OCI-M2 (cell line): Measurements from ENCODE around the gene MFSD6.
"Not testable (repeated sequence)": the region's sequence is repeated elsewhere in the genome, so short reads cannot be mapped to it uniquely, and the experiment has no call there.

ENCODE experiments used
- DNase-seq: peaks from one replicate; lab custom pipeline; 2025; ENCODE audit not compliant: unreplicated experiment; lab: John Stamatoyannopoulos, UW

MFSD6 gene

GRCh38 chr2:190405070-190405469 lies 3.1 kb upstream of the MFSD6 start:
- DNase-seq = no peak

GRCh38 chr2:190405995-190406394 lies 2.2 kb upstream of the MFSD6 start:
- DNase-seq = no peak

GRCh38 chr2:190406805-190407204 lies 1.4 kb upstream of the MFSD6 start:
- no peak for DNase-seq

GRCh38 chr2:190407246-190407661 lies 901 bp upstream of the MFSD6 start:
- DNase-seq = no peak

GRCh38 chr2:190408538-190409271 lies 550 bp downstream of the MFSD6 start:
- no peak for DNase-seq

GRCh38 chr2:190409616-190410015 lies 1.5 kb downstream of the MFSD6 start:
- DNase-seq = no peak

- DNase-seq = no peak
Measured at GRCh38 chr2:190410166-190410565, 2.0 kb downstream of the MFSD6 start.

- DNase-seq = no peak
Measured at GRCh38 chr2:190412966-190413365, 4.8 kb downstream of the MFSD6 start.

- no peak for DNase-seq
Measured at GRCh38 chr2:190413421-190413820, 5.3 kb downstream of the MFSD6 start.

GRCh38 chr2:190415251-190415650 lies 7.1 kb downstream of the MFSD6 start:
- no peak for DNase-seq

GRCh38 chr2:190415794-190416775 lies 7.9 kb downstream of the MFSD6 start:
- no peak for DNase-seq

GRCh38 chr2:190417045-190417842 lies 9.1 kb downstream of the MFSD6 start:
- no peak for DNase-seq

- no peak for DNase-seq
Measured at GRCh38 chr2:190418727-190419126, 10.6 kb downstream of the MFSD6 start.

GRCh38 chr2:190420801-190421200 lies 12.6 kb downstream of the MFSD6 start:
- no peak for DNase-seq

- DNase-seq = no peak
Measured at GRCh38 chr2:190425221-190425866, 17.2 kb downstream of the MFSD6 start.

GRCh38 chr2:190425883-190426658 lies 17.9 kb downstream of the MFSD6 start:
- no peak for DNase-seq

GRCh38 chr2:190430866-190431265 lies 22.7 kb downstream of the MFSD6 start:
- DNase-seq = not testable (repeated sequence)

- no peak for DNase-seq
Measured at GRCh38 chr2:190431907-190432306, 23.8 kb downstream of the MFSD6 start.

- no peak for DNase-seq
Measured at GRCh38 chr2:190432567-190433231, 24.5 kb downstream of the MFSD6 start.
